Breast epithelium (tissue), 4 donors: ENCODE measurements around the gene TMEM200C. TPM values are rescaled to one million over a fixed set of nuclear protein-coding genes. Genes with fewer than 3 reads are reported as not detected.

Experiments
- DNase-seq, 2 donors: peaks; one replicate each; pipeline ENCODE4 v3.0.0-alpha.2; 2019; ENCODE audit warnings: low spot score in 2 of 2
- H3K27ac ChIP-seq, 2 donors: fragments of 200-600 bp; sonication (generic) in 1 of 2; one replicate each; pipeline ENCODE4 v1.5.1; 2016 to 2019; ENCODE audit warnings: mild to moderate bottlenecking in 1 of 2
- H3K27me3 ChIP-seq, 2 donors: fragments of 200-600 bp; sonication (generic) in 1 of 2; one replicate each; pipeline versions ENCODE4 v1.5.1 to v1.6.0; 2017 to 2019; ENCODE audit warnings: control low read depth in 1 of 2, mild to moderate bottlenecking in 1 of 2
- H3K36me3 ChIP-seq: fragments of 200-600 bp; one replicate; pipeline ENCODE4 v1.5.1; 2019
- H3K4me1 ChIP-seq, 2 donors: fragments of 200-600 bp; sonication (generic); one replicate each; pipeline ENCODE4 v1.5.1; 2016 to 2019; ENCODE audit warnings: control low read depth in 1 of 2
- H3K4me3 ChIP-seq, 3 donors: fragments of 200-600 bp; sonication (generic); 1 replicate in 2 of 3; 2 replicates in 1 of 3; pipeline ENCODE4 v1.5.1; 2016 to 2019; ENCODE audit warnings: mild to moderate bottlenecking in 3 of 3, moderate library complexity in 2 of 3
- H3K9me3 ChIP-seq, 2 donors: fragments of 200-600 bp; sonication (generic) in 1 of 2; one replicate each; pipeline ENCODE4 v1.5.1; 2016 to 2019; ENCODE audit warnings: control low read depth in 1 of 2
- POLR2A ChIP-seq: fragments of 450-650 bp; IDR thresholded peaks from one replicate; pipeline ENCODE4 v1.6.1; 2016; ENCODE audit warnings: antibody characterized with exemption, mild to moderate bottlenecking, moderate library complexity
- POLR2AphosphoS5 ChIP-seq, 3 donors: sonication (generic); formaldehyde crosslinking; IDR thresholded peaks; one replicate each; pipeline ENCODE4 v1.6.1; 2017; ENCODE audit warnings: antibody characterized with exemption in 3 of 3
- intact Hi-C: fragments of 100-400 bp; cut with DNase I; formaldehyde crosslinking; loops from one replicate; pipeline ENCODE4 v1.15.1; 2023; ENCODE audit warnings: low total_unique reads
- total RNA-seq, 3 donors: library from RNA; depleted of rRNA; stranded (reverse); fragments of >200 nt; gene quantifications; one replicate each; pipeline ENCODE4 v1.1.0, GENCODE V29; 2016
- TF ChIP-seq, protein P1 (sequence below), 3 donors: fragments of 450-650 bp; IDR thresholded peaks; one replicate each; pipeline ENCODE4 v1.5.1; 2016 to 2017; ENCODE audit warnings: antibody characterized with exemption in 3 of 3, mild to moderate bottlenecking in 3 of 3, moderate library complexity in 3 of 3

TMEM200C gene
- total RNA-seq, result 1 to 10 TPM in 1 of 3 donors, under 1 TPM in 2; 0.16 to 1.2 (median 0.98) TPM

- no peak for DNase-seq
- Histone ChIP-seq H3K27me3 (peaks cover 3 to 26% of the 10 kb centered on the region in 2 donors), H3K4me3 (peak within 1 kb of the TSS; percentile 49 to 87 (median 70)), H3K36me3 (no peaks in the 10 kb centered on the region), H3K9me3 (no peaks in the 10 kb centered on the region), H3K27ac (peak within 1 kb of the TSS; percentile 82 to 90), H3K4me1 (no peaks in the 10 kb centered on the region)
- TF ChIP-seq, protein P1, sequence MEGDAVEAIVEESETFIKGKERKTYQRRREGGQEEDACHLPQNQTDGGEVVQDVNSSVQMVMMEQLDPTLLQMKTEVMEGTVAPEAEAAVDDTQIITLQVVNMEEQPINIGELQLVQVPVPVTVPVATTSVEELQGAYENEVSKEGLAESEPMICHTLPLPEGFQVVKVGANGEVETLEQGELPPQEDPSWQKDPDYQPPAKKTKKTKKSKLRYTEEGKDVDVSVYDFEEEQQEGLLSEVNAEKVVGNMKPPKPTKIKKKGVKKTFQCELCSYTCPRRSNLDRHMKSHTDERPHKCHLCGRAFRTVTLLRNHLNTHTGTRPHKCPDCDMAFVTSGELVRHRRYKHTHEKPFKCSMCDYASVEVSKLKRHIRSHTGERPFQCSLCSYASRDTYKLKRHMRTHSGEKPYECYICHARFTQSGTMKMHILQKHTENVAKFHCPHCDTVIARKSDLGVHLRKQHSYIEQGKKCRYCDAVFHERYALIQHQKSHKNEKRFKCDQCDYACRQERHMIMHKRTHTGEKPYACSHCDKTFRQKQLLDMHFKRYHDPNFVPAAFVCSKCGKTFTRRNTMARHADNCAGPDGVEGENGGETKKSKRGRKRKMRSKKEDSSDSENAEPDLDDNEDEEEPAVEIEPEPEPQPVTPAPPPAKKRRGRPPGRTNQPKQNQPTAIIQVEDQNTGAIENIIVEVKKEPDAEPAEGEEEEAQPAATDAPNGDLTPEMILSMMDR (IDR thresholded peaks at IDR 0.05), result no peak
- TF ChIP-seq POLR2A (no peak), POLR2AphosphoS5 (IDR thresholded peaks at IDR 0.05) (no peak)
- intact Hi-C loops, result no loop called here
Measured at GRCh38 chr18:5895299-5895875, at the start of gene TMEM200C. Gene TMEM200C (minus strand): TSS chr18:5895522. CDS start chr18:5892063, 3,459 bp downstream.

DNA sequence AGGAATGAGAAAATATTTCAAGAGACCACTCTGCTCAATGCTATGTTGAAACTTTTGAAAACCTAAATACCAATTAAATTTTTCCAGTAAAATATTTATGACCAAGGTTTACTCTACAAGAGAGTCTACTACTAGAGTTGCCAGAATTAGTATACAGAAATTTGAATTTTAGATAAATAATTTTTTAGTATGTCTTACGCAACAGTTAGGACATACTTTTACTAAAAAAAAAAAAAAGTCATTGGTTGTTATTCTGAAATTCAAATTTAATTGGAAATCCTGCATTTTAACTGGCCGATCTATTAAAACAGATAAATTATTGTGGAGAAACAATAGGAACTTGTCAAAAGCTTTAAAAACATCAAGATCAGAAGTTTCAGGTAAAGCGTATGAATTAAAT is 49.1 kb upstream of the TMEM200C start:
- no peaks in the 10 kb centered on the region for H3K4me1 ChIP-seq
- no peaks in the 10 kb centered on the region for H3K36me3 ChIP-seq
- no peak overlapping the region for H3K4me3 ChIP-seq
- TF ChIP-seq, protein P1 (IDR thresholded peaks at IDR 0.05), result no peak
- TF ChIP-seq POLR2AphosphoS5 (IDR thresholded peaks at IDR 0.05) (no peak), POLR2A (no peak)
- intact Hi-C loops, result no loop called here
- DNase-seq, result no peak
- no peaks in the 10 kb centered on the region for H3K27me3 ChIP-seq
- H3K9me3 ChIP-seq, result no peaks in the 10 kb centered on the region
- no peak overlapping the region for H3K27ac ChIP-seq

- intact Hi-C loops, result no loop called here
- H3K27me3 ChIP-seq, result no peaks in the 10 kb centered on the region
Measured at GRCh38 chr18:5943514-5943913, 48.2 kb upstream of the TMEM200C start.

DNA sequence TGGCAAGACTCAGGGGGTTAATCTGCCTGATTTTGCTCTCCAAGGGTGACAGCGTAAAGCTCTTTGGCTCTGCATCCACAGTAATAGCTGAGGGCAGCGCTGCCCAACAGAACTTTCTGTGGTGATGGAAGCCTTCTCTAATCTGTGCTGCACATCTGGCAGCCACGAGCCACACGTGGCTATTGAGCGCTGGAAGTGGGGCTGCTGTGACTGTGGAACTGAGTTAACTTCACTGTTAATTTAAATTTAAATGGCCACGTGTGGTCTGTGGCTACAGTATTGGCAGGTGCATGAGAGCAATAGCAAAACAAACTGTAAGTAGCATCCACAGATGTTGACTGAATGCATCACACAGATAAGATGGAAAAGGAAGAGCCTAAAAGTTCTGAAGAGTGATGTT is 47.3 kb upstream of the TMEM200C start:
- intact Hi-C loops, result no loop called here
- no peaks in the 10 kb centered on the region for H3K9me3 ChIP-seq
- no peak overlapping the region for H3K4me3 ChIP-seq
- no peaks in the 10 kb centered on the region for H3K4me1 ChIP-seq
- DNase-seq, result no peak
- TF ChIP-seq POLR2AphosphoS5 (IDR thresholded peaks at IDR 0.05) (no peak), POLR2A (no peak)
- TF ChIP-seq, protein P1 (IDR thresholded peaks at IDR 0.05), result no peak
- no peaks in the 10 kb centered on the region for H3K27me3 ChIP-seq
- H3K27ac ChIP-seq, result no peak overlapping the region
- no peaks in the 10 kb centered on the region for H3K36me3 ChIP-seq

More at GRCh38 chr18:5943514-5943913, 48.2 kb upstream of the TMEM200C start:
- no peaks in the 10 kb centered on the region for H3K36me3 ChIP-seq
- no peak overlapping the region for H3K27ac ChIP-seq
- H3K4me1 ChIP-seq, result no peaks in the 10 kb centered on the region
- no peak overlapping the region for H3K4me3 ChIP-seq
- no peak for TF ChIP-seq POLR2A
- TF ChIP-seq POLR2AphosphoS5 (IDR thresholded peaks at IDR 0.05), result no peak
- TF ChIP-seq, protein P1 (IDR thresholded peaks at IDR 0.05), result no peak
- H3K9me3 ChIP-seq, result no peaks in the 10 kb centered on the region
- DNase-seq, result no peak

DNA sequence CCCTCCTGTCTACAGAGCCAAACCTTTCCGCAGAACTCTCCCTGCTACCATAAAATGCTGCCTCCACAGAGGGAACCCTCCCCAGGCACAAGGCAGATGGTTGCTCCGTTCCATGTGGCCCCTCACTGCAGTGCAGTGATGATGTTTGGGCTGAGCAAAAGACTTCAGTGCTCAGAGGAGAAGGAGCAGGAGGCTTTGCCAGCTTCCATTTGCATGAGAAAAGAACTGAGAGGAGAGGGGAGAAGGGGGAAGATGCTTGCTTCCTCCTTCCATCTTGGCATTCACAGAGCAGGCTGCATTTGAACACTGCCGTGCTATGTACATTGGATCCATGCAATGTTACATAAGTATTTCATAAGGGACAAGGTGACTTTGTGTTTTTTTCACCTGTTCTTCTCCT is 46.6 kb upstream of the TMEM200C start:
- Histone ChIP-seq H3K4me1 (no peaks in the 10 kb centered on the region), H3K27me3 (no peaks in the 10 kb centered on the region), H3K36me3 (no peaks in the 10 kb centered on the region), H3K27ac (no peak overlapping the region), H3K4me3 (no peak overlapping the region), H3K9me3 (no peaks in the 10 kb centered on the region)
- intact Hi-C loops, result no loop called here
- no peak for DNase-seq
- TF ChIP-seq POLR2A (no peak), POLR2AphosphoS5 (IDR thresholded peaks at IDR 0.05) (no peak)
- TF ChIP-seq, protein P1 (IDR thresholded peaks at IDR 0.05), result no peak
